Lower lobe of right lung (tissue), 2 donors: ENCODE data around the gene TCF4. TPM values are rescaled to one million over a fixed set of nuclear protein-coding genes. Genes with fewer than 3 reads are reported as not detected.

Experiments used
- ATAC-seq, 2 donors: fragments of 200-7000 bp; cut with Tn5 transposase; one replicate each; pipeline ENCODE4 v1.9.1; 2020 to 2022; ENCODE audit warnings: mild to moderate bottlenecking in 2 of 2, moderate library complexity in 2 of 2
- DNase-seq: peaks from one replicate; pipeline ENCODE4 v3.0.0-alpha.2; 2020
- H3K27ac ChIP-seq: fragments of 200-600 bp; one replicate; pipeline ENCODE4 v1.8.0; 2022
- H3K27me3 ChIP-seq: fragments of 200-600 bp; one replicate; pipeline ENCODE4 v1.8.0; 2022; ENCODE audit warnings: low read depth
- H3K36me3 ChIP-seq: fragments of 200-600 bp; one replicate; pipeline ENCODE4 v1.8.0; 2022; ENCODE audit warnings: mild to moderate bottlenecking
- H3K4me1 ChIP-seq: fragments of 200-600 bp; one replicate; pipeline ENCODE4 v1.8.0; 2022
- H3K4me3 ChIP-seq: fragments of 200-600 bp; one replicate; pipeline ENCODE4 v1.8.0; 2022; ENCODE audit warnings: mild to moderate bottlenecking
- H3K9me3 ChIP-seq: fragments of 200-600 bp; one replicate; pipeline ENCODE4 v1.8.0; 2022
- intact Hi-C: fragments of 100-400 bp; cut with DNase I; formaldehyde crosslinking; loops from one replicate; pipeline ENCODE4 v1.11.0; 2022
- total RNA-seq: library from RNA; stranded (reverse); fragmentation: NEBNext Ultra II Directional; extraction: Animal tissue kit (Norgen Biotek cat#: 25700); gene quantifications from one replicate; pipeline ENCODE4 v1.2.1, GENCODE V29; 2021
- TF ChIP-seq, protein P1 (sequence below): fragments of 200-600 bp; IDR thresholded peaks from one replicate; pipeline ENCODE4 v1.8.0; 2022; ENCODE audit warnings: antibody characterized with exemption, mild to moderate bottlenecking
- donor health status: DM: no; HTN: yes; CAD: no; lungs with severe emphysema.

TCF4 gene
- total RNA-seq, 1 donor from 2014 or later, result 112 TPM

DNA sequence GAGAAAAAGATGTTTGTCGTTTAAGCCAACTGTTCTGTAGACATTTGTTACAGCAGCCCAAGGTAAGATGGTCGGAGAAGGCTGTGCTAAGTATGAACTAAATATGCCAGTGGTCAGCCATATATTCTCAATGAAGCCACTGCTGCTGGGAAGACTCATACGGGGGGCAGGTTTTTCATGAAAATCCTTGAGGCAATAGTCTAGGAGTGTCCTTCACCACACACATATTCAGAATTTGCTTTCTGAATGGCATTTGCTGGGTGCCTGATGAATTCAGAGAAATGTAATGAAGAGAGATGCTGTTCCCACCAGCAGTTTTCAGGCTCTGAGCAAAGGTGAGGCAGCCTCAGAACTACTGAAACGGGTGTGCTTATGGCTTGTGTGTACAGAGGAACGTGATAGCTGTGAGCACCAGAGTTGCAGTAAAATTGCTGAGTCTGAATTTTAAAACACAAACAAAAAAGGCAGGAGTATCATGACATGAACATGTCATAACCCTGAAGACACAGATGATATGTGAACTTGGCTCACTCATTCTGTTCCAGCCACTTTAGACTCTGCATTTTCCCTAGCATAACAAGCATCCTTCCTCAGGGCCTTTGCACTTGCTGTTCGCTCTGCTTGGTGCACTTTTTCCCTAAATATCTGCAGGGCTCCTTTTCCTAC is 21.3 kb upstream of the TCF4 start:
- Histone ChIP-seq H3K9me3 (no peaks in the 10 kb centered on the region), H3K4me1 (no peaks in the 10 kb centered on the region), H3K27ac (no peak overlapping the region), H3K27me3 (no peaks in the 10 kb centered on the region), H3K36me3 (no peaks in the 10 kb centered on the region), H3K4me3 (no peak overlapping the region)
- DNase-seq (no peak), ATAC-seq (no peak)
- TF ChIP-seq, protein P1, sequence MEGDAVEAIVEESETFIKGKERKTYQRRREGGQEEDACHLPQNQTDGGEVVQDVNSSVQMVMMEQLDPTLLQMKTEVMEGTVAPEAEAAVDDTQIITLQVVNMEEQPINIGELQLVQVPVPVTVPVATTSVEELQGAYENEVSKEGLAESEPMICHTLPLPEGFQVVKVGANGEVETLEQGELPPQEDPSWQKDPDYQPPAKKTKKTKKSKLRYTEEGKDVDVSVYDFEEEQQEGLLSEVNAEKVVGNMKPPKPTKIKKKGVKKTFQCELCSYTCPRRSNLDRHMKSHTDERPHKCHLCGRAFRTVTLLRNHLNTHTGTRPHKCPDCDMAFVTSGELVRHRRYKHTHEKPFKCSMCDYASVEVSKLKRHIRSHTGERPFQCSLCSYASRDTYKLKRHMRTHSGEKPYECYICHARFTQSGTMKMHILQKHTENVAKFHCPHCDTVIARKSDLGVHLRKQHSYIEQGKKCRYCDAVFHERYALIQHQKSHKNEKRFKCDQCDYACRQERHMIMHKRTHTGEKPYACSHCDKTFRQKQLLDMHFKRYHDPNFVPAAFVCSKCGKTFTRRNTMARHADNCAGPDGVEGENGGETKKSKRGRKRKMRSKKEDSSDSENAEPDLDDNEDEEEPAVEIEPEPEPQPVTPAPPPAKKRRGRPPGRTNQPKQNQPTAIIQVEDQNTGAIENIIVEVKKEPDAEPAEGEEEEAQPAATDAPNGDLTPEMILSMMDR, result no peak
- intact Hi-C loops, result no loop called here

DNA sequence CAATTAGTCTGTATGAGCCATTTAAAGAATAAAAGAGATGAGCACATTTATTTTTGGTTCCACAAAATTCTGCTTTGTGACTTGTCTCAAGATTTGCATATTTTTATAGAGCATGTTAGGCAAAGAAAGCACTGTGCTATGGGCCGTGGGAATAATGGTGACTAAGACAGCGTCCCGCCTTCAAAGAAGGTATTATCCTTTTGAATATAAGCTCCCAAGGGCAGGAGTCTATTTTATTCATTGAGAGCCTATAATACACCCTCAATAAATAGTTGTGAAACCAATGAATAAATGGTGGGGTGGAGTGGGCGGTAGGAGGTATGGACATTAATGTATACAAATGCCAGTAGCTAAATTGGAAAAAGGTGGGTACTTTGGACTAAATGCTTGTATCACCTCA is 20.5 kb upstream of the TCF4 start:
- H3K9me3 ChIP-seq, result no peaks in the 10 kb centered on the region
- no peak overlapping the region for H3K27ac ChIP-seq
- no peaks in the 10 kb centered on the region for H3K4me1 ChIP-seq
- no peaks in the 10 kb centered on the region for H3K27me3 ChIP-seq
- no peak overlapping the region for H3K4me3 ChIP-seq
- ATAC-seq, result no peak
- no peak for DNase-seq
- TF ChIP-seq, protein P1, result no peak
- H3K36me3 ChIP-seq, result no peaks in the 10 kb centered on the region
- intact Hi-C loops, result no loop called here

DNA sequence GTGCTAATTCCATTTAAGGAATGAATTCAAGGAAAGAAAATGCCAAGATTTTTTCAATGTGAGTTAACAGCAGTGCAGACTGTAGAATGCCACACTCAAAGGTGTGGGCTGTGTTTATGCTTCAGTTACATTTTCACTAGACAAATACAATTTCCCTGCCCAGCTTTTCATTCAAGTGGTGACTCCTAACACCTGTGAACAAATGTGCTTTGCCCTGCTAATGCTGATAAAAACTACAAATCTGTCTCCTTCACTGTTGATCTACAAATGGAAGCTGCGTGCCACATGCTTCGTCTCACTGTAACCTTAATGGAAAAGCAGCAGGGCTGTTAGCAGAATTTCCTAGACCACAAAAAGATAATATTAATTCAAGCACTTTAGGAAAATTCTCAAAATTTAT is 19.8 kb upstream of the TCF4 start:
- Histone ChIP-seq H3K27ac (no peak overlapping the region), H3K4me1 (no peaks in the 10 kb centered on the region), H3K27me3 (no peaks in the 10 kb centered on the region), H3K36me3 (no peaks in the 10 kb centered on the region), H3K9me3 (no peaks in the 10 kb centered on the region), H3K4me3 (no peak overlapping the region)
- TF ChIP-seq, protein P1, result no peak
- intact Hi-C loops, result no loop called here
- DNase-seq, result no peak
- no peak for ATAC-seq

DNA sequence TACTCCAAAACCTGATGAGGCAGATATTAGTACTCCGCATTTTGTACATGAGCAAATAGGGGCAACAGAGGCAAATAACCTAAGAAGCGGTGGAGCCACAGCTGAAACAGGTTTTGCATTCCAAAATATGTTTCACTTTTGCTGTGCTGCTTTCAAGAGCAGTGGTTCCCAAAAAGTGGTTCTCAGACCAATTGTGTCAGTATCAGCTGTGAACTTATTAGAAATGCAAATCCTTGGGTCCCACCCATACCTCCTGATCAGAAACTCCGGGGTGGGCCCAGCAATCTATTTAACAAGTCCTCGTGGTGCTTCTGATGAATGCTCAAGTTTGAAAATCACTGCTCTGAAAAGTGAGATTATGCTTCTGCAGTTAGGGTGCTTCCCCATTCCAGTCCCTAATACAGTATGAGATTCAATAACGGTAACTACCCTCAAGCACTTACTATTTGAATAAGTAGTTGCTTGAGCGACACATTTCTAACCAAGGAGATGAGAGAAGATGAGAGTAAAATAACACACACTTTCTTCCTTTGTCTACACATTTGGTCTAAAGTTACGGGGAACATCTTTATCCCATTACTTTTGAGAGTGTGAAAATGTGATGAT is 17.8 kb upstream of the TCF4 start:
- no peak overlapping the region for H3K4me3 ChIP-seq
- H3K36me3 ChIP-seq, result no peaks in the 10 kb centered on the region
- H3K9me3 ChIP-seq, result no peaks in the 10 kb centered on the region
- no peak for DNase-seq
- no peak overlapping the region for H3K27ac ChIP-seq
- no peak for ATAC-seq
- H3K27me3 ChIP-seq, result no peaks in the 10 kb centered on the region
- H3K4me1 ChIP-seq, result no peaks in the 10 kb centered on the region
- TF ChIP-seq, protein P1, result no peak
- intact Hi-C loops, result no loop called here

DNA sequence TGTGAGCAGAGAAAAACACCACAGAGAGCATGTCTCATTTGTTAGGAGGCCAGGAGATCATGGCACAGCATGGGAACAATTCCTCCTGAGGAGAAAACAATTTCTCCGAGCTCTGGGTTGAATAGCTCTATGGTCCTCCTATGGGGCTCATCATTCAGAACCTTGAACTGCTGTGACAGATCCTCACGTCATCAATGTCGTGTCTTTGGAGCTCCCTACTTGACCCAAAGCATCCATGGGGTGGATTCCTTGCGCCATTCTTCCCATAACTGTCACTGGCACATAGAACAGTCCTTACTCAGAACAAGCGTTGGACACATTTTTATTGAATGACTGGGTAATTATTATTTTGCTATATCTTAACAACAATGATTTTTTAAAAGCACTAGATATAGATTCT is 15.8 kb upstream of the TCF4 start:
- ATAC-seq (no peak), DNase-seq (no peak)
- TF ChIP-seq, protein P1, result no peak
- intact Hi-C loops, result no loop called here
- H3K9me3 ChIP-seq, result no peaks in the 10 kb centered on the region
- H3K36me3 ChIP-seq, result no peaks in the 10 kb centered on the region
- no peak overlapping the region for H3K27ac ChIP-seq
- H3K4me1 ChIP-seq, result no peaks in the 10 kb centered on the region
- no peaks in the 10 kb centered on the region for H3K27me3 ChIP-seq
- H3K4me3 ChIP-seq, result no peak overlapping the region
